ENCODE measurements around the gene TUT7.

The TUT7 gene

DNA sequence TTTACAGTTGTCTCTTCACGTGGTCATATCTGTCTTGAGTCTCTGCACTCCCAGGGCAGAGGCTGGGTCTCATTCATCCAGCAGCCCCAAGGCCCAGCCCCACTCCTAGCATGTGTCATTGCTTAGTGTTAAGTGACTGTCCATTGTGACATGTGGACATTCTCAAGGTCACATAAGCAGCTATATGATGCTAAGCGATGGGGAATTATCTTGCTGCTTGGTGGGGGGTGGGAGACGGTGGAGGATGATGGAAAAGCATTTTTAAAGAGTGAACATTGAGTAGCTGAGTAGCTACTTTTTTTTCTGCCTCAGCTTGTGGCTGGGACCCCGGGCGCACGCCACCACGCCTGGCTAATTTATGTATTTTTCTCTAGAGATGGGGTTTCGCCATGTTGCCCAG lies 94.7 kb downstream of the TUT7 start, which contains the start of gene C9orf153:
Gene C9orf153, minus strand, starts transcription at position 101 of the 400 bp plus-strand sequence. CDS start 30,054 bp downstream, outside the sequence.
- DNase-seq (ENCODE audit: low read depth in 2 of 2) = no peak

DNA sequence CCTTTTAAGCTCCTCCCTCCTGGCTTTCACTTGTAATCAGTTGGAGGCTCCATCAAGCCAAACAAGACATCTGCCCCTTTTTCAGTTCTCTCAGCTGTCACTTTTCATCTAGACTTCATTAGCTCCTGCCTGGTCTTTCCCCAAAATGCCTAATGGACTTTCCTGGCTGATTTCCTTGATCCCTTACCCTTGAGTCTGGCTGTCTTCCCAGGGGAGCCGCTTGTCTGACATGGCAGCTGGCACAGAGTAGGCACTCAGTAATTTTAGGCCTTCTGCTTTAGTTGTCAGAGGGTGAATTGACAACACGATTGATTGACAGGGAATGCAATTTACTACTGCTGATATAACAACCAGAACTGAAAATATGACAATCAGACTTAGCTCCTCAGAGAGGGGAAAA lies 96.8 kb downstream of the TUT7 start:
- no peak for DNase-seq (ENCODE audit: low read depth in 2 of 2)

DNA sequence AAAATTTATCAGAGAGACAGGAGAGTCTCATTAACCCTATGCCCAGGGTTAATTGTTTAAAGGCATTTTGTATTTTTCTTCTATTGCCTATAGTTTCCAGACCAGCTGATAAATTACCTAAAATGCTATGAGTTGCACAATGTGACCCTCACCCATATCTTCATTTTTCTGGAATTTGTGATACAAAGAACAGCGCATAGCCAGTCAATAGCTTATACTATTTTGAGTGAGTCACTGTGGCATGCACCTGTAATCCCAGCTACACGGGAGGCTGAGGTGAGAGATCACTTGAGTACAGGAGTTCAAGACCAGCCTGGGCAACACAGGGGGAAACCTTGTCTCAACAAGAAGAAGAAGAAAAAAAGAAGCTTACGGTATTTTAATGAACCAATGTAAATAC lies 97.6 kb downstream of the TUT7 start:
- no peak for DNase-seq (ENCODE audit: low read depth in 2 of 2)

DNA sequence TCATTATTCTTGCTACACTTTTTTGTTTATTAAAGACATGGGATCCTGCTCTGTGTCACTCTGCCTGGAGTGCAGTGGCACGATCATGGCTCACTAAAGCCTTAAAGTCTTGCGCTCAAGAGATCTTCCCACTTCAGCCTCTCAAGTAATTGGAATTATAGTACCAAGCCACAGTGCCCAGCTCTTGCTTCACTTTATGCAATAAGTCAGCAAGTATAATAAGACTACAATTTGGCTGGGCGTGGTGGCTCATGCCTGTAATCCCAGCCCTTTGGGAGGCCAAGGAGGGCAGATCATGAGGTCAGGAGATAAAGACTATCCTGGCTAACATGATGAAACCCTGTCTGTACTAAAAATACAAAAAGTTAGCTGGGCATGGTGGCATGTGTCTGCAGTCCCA lies 100.6 kb downstream of the TUT7 start:
- DNase-seq (ENCODE audit: low read depth in 2 of 2) = no peak

DNA sequence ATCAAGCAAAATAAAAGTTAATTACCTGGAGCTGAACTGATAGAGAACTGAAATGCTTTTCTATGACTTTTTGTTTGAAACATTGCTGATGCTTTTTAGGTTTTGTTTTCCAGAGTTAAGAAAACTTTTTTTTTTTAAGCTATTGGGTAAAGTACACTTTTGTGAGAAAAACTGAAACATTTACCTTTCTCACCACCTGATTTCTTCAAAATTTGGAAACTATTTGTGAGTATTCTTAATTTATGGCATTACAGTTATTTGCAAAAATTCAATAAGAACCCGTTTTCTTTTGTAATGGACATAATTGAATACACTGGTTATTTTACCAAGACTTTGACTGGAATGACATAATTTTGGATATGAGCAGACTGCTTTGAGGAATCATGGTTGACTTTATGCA lies 101.3 kb downstream of the TUT7 start:
- no peak for DNase-seq (ENCODE audit: low read depth in 2 of 2)

DNA sequence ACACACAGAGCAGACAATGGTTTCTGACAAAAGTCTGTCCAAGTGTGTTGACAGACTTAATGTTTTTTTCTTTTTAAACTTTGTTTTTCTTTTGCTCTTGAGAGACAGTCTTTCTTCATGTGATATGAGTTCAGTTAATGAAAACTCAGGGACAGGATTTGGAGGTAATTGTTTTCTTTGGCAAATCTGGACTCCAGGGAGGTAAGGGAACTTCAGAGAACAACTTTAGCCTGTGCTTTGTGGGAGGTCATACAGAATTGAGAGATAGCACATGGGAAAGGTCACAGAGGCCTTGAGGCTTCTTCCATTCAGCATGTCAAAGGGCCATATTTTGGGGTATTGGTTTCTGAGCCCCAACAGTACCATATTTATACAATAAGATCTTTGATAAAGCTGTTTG lies 104.1 kb downstream of the TUT7 start:
- DNase-seq (ENCODE audit: low read depth in 2 of 2) = no peak

DNA sequence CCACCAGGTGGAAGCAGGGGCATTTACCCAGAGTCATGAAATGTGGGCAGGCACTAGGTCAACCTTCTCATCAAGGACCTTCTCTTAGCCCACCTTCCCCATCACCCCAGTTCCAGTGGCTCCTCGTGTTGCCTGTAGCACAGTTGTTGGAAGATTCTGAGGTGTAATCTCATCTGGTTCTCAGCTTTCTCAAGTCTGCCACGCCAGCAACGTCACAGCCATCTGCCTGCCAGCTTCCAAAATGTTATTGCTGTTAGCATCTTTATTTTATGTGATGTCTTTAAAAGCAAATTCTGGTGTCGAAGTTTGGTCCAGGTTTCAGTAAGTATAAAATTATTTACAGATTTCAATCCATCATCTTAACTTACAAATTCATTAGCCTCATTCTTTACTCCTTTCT lies 105.5 kb downstream of the TUT7 start:
- no peak for DNase-seq (ENCODE audit: low read depth in 2 of 2)

DNA sequence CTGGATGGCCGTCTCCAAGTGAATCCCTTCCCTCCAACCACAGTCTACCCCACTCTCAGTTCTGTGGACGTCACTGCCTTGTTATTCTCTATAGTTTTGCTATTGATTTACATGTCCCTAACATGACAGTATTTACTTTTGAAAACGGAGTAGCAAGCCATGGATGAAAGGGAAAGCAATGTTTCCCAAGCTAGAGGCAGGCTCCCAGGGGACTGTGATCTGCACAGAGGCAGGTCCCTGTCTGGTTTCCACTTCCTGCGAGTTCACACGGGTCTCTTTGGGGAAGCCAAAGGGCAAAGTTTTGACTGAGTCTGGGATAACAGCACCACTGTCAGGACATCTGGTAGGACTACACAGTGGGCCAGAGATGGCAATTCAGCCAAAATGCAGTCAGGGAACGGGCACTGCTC lies 107.5 kb downstream of the TUT7 start:
- no peak for DNase-seq (ENCODE audit: low read depth in 2 of 2)

DNA sequence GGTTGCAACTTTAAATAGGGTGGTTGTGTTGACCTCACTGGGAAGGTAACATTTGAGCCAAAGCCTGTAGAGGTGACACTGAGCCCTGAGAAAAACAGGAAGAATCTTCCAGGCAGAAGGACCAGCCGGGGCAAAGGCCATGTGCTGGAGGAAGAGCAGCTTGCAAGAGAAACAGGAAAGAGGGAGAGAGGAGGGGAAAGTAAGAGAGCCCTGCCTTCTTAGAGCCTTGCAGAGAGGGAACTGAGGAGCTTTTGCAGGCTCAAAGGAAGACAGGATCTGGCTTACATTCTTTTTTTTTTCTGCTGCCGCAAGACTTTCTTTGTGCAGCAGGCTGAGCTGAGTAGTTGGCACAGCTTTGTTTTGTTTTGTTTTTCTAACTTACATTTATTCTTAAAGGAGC lies 112.1 kb downstream of the TUT7 start:
- no peak for DNase-seq (ENCODE audit: low read depth in 2 of 2)

DNA sequence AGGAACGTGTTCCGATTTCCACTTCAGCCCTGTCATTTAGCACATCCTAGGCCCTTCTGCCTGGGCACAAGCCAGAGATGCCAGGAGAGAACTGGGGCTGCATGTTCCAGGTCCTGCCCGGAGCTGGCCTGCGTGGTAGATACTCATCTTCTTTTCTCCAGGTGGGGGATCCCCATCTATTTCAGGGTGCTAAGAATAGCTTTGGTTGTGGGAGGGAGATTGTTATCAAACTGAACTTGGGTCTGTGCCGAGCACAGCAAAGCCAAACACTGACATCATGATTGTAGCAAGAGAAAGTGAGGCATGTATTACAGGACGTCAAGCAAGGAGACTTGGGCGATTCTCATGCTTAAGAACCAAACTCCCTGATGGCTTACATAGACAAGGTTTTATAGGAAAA lies 113.0 kb downstream of the TUT7 start:
- DNase-seq (ENCODE audit: low read depth in 2 of 2) = no peak

DNA sequence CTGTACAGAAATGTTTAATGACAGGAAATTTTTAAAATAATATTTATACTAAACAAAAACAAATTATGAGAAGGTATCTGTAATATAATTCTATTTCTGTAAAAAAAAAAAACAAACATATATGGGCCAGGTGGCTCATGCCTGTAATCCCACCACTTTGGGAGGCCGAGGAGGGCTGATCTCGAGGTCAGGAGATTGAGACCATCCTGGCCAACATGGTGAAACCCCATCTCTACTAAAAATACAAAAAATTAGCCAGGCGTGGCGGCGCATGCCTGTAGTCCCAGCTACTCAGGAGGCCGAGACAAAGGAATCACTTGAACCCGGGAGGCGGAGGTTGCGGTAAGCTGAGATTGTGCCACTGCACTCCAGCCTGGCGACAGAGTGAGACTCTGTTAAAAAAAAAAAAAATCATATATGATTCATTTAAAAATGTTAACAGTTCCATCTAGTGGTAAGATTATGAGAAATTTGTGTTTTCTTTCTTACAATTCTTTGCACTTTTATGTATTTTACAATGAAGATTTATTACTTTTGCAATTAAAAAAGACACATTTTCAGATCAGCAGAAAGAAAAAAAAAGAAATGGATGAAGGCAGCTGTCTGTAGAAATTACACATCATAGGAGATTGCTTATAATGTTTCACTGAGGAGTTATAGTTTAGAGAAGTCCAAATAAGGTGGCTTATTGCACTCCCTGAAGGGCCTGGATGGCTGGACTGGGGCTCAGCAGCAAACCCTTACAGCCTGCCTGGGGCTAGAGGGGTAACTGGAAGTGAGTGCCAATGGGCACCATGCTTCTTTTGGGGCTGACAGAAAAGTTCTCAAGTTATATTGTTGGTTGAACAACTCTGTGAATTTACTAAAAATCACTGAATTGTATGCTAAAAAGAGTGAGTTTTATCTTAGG lies 115.1 kb downstream of the TUT7 start:
- DNase-seq (ENCODE audit: low read depth in 2 of 2) = no peak

Measured in fibroblast of skin of left biceps (primary cell).